Measurements from ENCODE around the gene FOXRED2. TPM values are rescaled to one million over a fixed set of nuclear protein-coding genes. Genes with fewer than 3 reads are reported as not detected.

The FOXRED2 gene
- polyA plus RNA-seq, 1 of the 3 experiments (the other 2 are of a cell fraction) = 7.9 TPM

DNA sequence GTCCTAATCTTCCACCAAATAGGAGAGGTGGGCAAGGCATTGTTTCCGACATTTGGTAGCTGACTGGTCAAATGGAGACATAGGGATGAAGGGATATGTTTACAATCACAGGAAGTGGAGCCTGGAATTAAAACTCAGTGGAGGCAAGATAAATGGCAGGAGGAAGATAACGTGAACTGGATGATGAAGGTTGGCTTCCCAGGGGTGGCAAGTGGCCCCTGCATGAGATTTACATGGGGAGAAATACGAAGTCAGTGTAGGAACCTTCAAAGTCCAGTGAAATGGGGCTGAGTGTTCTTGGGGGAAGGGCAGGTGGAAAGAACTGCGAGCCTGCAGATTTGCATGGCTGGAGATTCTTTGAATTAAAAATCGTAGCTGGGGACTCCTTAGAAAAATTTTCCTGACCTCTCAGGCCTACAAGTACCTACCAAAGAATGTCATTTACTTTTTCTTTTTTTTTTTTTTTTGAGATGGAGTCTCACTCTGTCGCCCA lies 724 bp upstream of the FOXRED2 start (continued):
- TF ChIP-seq, protein P1, sequence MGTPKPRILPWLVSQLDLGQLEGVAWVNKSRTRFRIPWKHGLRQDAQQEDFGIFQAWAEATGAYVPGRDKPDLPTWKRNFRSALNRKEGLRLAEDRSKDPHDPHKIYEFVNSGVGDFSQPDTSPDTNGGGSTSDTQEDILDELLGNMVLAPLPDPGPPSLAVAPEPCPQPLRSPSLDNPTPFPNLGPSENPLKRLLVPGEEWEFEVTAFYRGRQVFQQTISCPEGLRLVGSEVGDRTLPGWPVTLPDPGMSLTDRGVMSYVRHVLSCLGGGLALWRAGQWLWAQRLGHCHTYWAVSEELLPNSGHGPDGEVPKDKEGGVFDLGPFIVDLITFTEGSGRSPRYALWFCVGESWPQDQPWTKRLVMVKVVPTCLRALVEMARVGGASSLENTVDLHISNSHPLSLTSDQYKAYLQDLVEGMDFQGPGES (IDR thresholded peaks at IDR 0.05; ENCODE audit: low read depth, low read length) = no peak
- TF ChIP-seq EP300 (IDR thresholded peaks at IDR 0.05; ENCODE audit: borderline replicate concordance in 1 of 2, low read depth in 1 of 2, low read length in 1 of 2) = no peak
- TF ChIP-seq MXI1 (IDR thresholded peaks at IDR 0.05; ENCODE audit: low read depth, low read length) = no peak
- no peak for TF ChIP-seq POLR2AphosphoS5 (IDR thresholded peaks at IDR 0.05; ENCODE audit: low read depth, low read length)
- TF ChIP-seq GATA2 (CRISPR knock-in tag; IDR thresholded peaks at IDR 0.05) = no peak
- no peak for TF ChIP-seq ELF1 (IDR thresholded peaks at IDR 0.05)
- TF ChIP-seq JUND (IDR thresholded peaks at IDR 0.05) = no peak

DNA sequence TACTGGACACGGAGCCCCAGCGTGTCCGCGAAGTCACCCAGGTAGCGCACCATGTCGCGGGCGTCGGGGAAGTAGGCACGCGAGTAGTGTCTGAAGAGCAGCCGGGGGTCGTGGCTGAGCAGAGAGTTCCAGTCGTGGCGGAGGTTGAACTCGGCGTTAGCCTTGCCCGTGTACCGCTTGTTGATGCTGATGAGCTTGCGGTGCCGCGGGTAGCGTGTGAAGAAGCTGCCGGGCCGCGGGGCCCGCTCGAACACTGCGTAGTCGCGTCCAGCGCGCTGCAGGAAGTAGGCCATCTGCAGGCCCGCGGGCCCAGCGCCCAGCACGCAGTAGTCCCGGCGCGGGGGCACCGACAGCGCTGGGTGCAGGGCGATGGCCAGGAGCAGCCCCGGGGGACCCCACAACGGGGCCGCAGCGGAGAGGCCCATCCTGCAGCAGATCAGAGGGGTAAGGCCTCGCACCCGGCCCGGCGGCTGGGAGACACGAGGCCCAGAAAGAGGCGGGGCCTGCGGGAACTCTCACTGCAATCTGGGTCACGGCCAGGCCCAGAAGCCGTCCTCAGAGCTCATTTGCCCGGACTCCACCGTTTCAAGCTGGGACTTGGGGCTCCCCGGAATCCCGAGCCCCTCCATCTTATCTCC lies 723 bp downstream of the FOXRED2 start:
- Histone ChIP-seq H3K4me1 (ENCODE audit: control insufficient read depth in 1 of 2, insufficient read depth in 2 of 2, low read depth in 1 of 2, low read length in 1 of 2) (peaks cover 0 to 18% of the 10 kb centered on the region in 2 experiments; a peak in 2 of 4 replicates), H3K4me3 (ENCODE audit: low read depth in 2 of 2, low read length in 1 of 2) (peak overlapping the region; percentile 51 to 58), H4K20me1 (ENCODE audit: insufficient read depth) (peaks cover under 1% of the 10 kb centered on the region; the same call in 1 of the 2 replicates), H3F3A (replicated peaks; ENCODE audit: insufficient read depth) (peaks cover 22% of the 10 kb centered on the region), H3K9ac (no peak overlapping the region), H3K4me2 (peak overlapping the region; percentile 81), H3K27ac (ENCODE audit: low read depth in 2 of 2, low read length in 1 of 2) (peak overlapping the region in 1 of 2 experiments; percentile 80; a peak in 2 of 4 replicates), H3K79me2 (ENCODE audit: insufficient read depth) (no peaks in the 10 kb centered on the region), H2AFZ (ENCODE audit: low read depth) (peak overlapping the region; percentile 82), H3K9me3 (no peaks in the 10 kb centered on the region), H3K36me3 (replicated peaks in 1 of 2; ENCODE audit: control insufficient read depth in 1 of 2, insufficient read depth in 2 of 2, low read length in 1 of 2) (peaks cover 8 to 12% of the 10 kb centered on the region in 2 experiments), H3K27me3 (ENCODE audit: insufficient read depth) (no peaks in the 10 kb centered on the region), H3K9me2 (no peaks in the 10 kb centered on the region)
- 94% methylated on average over 41 of the region's 60 CpGs for WGBS (ENCODE audit: low lambda C conversion rate)
- no peak for TF ChIP-seq MEF2A (IDR thresholded peaks at IDR 0.05; ENCODE audit: borderline replicate concordance, low read depth)
- no peak for TF ChIP-seq GABPA (IDR thresholded peaks at IDR 0.05; ENCODE audit: low read depth)
- TF ChIP-seq EP300 (IDR thresholded peaks at IDR 0.05; ENCODE audit: borderline replicate concordance in 1 of 2, low read depth in 1 of 2, low read length in 1 of 2) = no peak
- no peak for TF ChIP-seq TCF12 (IDR thresholded peaks at IDR 0.05)
- TF ChIP-seq RCOR1 (IDR thresholded peaks at IDR 0.05; ENCODE audit: low read length) = no peak
- no peak for TF ChIP-seq CHD2 (IDR thresholded peaks at IDR 0.05; ENCODE audit: low read length, partially characterized antibody)
- no peak for TF ChIP-seq GATA2 (CRISPR knock-in tag; IDR thresholded peaks at IDR 0.05)
- TF ChIP-seq, protein P2, sequence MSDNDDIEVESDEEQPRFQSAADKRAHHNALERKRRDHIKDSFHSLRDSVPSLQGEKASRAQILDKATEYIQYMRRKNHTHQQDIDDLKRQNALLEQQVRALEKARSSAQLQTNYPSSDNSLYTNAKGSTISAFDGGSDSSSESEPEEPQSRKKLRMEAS (IDR thresholded peaks at IDR 0.05; ENCODE audit: low read depth) = no peak
- no peak for TF ChIP-seq NFIC (IDR thresholded peaks at IDR 0.05; ENCODE audit: borderline replicate concordance)
- no peak for TF ChIP-seq RFX5 (IDR thresholded peaks at IDR 0.05; ENCODE audit: low read length)
- TF ChIP-seq SMC3 (IDR thresholded peaks at IDR 0.05; ENCODE audit: low read depth, low read length) = no peak
- TF ChIP-seq NRF1 (IDR thresholded peaks at IDR 0.05; ENCODE audit: low read depth, low read length) = no peak
- TF ChIP-seq, protein P3, sequence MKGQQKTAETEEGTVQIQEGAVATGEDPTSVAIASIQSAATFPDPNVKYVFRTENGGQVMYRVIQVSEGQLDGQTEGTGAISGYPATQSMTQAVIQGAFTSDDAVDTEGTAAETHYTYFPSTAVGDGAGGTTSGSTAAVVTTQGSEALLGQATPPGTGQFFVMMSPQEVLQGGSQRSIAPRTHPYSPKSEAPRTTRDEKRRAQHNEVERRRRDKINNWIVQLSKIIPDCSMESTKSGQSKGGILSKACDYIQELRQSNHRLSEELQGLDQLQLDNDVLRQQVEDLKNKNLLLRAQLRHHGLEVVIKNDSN (IDR thresholded peaks at IDR 0.05; ENCODE audit: borderline replicate concordance, low read depth) = no peak
- TF ChIP-seq TAF1 (IDR thresholded peaks at IDR 0.05; ENCODE audit: borderline replicate concordance, low read depth, low read length) = no peak
- TF ChIP-seq JUND (IDR thresholded peaks at IDR 0.05) = no peak
- TF ChIP-seq, protein P4, sequence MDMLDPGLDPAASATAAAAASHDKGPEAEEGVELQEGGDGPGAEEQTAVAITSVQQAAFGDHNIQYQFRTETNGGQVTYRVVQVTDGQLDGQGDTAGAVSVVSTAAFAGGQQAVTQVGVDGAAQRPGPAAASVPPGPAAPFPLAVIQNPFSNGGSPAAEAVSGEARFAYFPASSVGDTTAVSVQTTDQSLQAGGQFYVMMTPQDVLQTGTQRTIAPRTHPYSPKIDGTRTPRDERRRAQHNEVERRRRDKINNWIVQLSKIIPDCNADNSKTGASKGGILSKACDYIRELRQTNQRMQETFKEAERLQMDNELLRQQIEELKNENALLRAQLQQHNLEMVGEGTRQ (IDR thresholded peaks at IDR 0.05; ENCODE audit: borderline replicate concordance, low read depth, low read length) = no peak
- no peak for TF ChIP-seq SIN3A (IDR thresholded peaks at IDR 0.05; ENCODE audit: borderline replicate concordance, low read depth, low read length)
- TF ChIP-seq ELF1 (IDR thresholded peaks at IDR 0.05) = no peak
- CTCF ChIA-PET = interaction anchor here (1.4 to 2.0 kb wide), 3 partner anchors 20 to 267 kb away, joined by 4 to 5 read pairs (median 4); no protein-coding TSS in a partner anchor
- no peak for DNase-seq
- POLR2A ChIA-PET = interaction anchor here (0.9 to 1.6 kb wide), 5 partner anchors 15 to 270 kb away, joined by 3 to 7 read pairs (median 4); partner anchors contain the start of gene IFT27

Measured in SK-N-SH (cell line).